K562 (cell line): ENCODE results near the gene EME1. TPM values are rescaled to one million over a fixed set of nuclear protein-coding genes. Genes with fewer than 3 reads are reported as not detected.

Experiments
- ATF4 ChIP-seq: fragments of 450-650 bp; formaldehyde crosslinking; IDR thresholded peaks from 2 replicates; pipeline ENCODE4 v1.4.0; 2022; ENCODE audit warnings: mild to moderate bottlenecking, moderate library complexity
- BMI1 ChIP-seq: fragments of 150-350 bp; IDR thresholded peaks from 2 replicates; pipeline ENCODE4 v1.6.1; 2014; ENCODE audit warnings: low read length
- BRD9 ChIP-seq: fragments of 450-650 bp; IDR thresholded peaks from 2 replicates; pipeline ENCODE4 v1.6.1; 2018; ENCODE audit warnings: low read depth; ENCODE audit not compliant: partially characterized antibody
- BRF1 ChIP-seq: IDR thresholded peaks from 3 replicates; pipeline ENCODE4 v1.6.1; 2011; ENCODE audit warnings: borderline replicate concordance, mild to moderate bottlenecking; ENCODE audit not compliant: insufficient read length; ENCODE audit errors: extremely low read depth
- CXXC5 ChIP-seq: fragments of 250-450 bp; sonication (Bioruptor Pico); IDR thresholded peaks from 2 replicates; pipeline ENCODE4 v1.8.0; 2022; ENCODE audit warnings: inconsistent platforms, mild to moderate bottlenecking, moderate library complexity
- ETS2 ChIP-seq: IDR thresholded peaks from 2 replicates; pipeline ENCODE4 v1.6.1; 2016; ENCODE audit warnings: borderline replicate concordance, missing genetic modification characterization, mild to moderate bottlenecking, moderate library complexity, missing compliant biosample characterization; ENCODE audit not compliant: poor library complexity, severe bottlenecking
- FOSL1 ChIP-seq: fragments of 200-800 bp; sonication (Bioruptor generic); conservative IDR thresholded peaks from 2 replicates; pipeline ENCODE4 v1.6.1; 2016; ENCODE audit warnings: missing genetic modification characterization, missing compliant biosample characterization
- HDGF ChIP-seq: fragments of 450-650 bp; IDR thresholded peaks from 2 replicates; pipeline ENCODE4 v1.6.1; 2016
- HEY1 ChIP-seq: fragments of 250-450 bp; sonication (Bioruptor Pico); IDR thresholded peaks from 2 replicates; pipeline ENCODE4 v1.5.0; 2020; ENCODE audit warnings: mild to moderate bottlenecking, moderate library complexity, borderline replicate concordance
- MAFK ChIP-seq: IDR thresholded peaks from 2 replicates; pipeline ENCODE4 v1.6.1; 2011; ENCODE audit warnings: low read length, improper control_type of control experiment
- MECOM ChIP-seq: fragments of 250-450 bp; sonication (Bioruptor Pico); IDR thresholded peaks from 2 replicates; pipeline ENCODE4 v1.8.0; 2022; ENCODE audit warnings: inconsistent platforms
- NKRF ChIP-seq: fragments of 450-650 bp; IDR thresholded peaks from 2 replicates; pipeline ENCODE4 v1.6.1; 2016; ENCODE audit warnings: borderline replicate concordance
- PHB ChIP-seq: fragments of 250-450 bp; sonication (Bioruptor Pico); IDR thresholded peaks from 2 replicates; pipeline ENCODE4 v1.5.0; 2021
- PHF20 ChIP-seq: fragments of 450-650 bp; IDR thresholded peaks from 2 replicates; pipeline ENCODE4 v1.6.1; 2018; ENCODE audit not compliant: partially characterized antibody
- POLR2AphosphoS2 ChIP-seq: IDR thresholded peaks from 2 replicates; pipeline ENCODE4 v1.6.1; 2012; ENCODE audit warnings: low read length, improper control_type of control experiment
- RAD51 ChIP-seq: fragments of 450-650 bp; IDR thresholded peaks from 2 replicates; pipeline ENCODE4 v1.7.1; 2016; ENCODE audit warnings: low read depth, mild to moderate bottlenecking, borderline replicate concordance
- RBM15 ChIP-seq: fragments of 200-400 bp; formaldehyde crosslinking; IDR thresholded peaks from 2 replicates; pipeline ENCODE4 v1.6.1; 2018; ENCODE audit warnings: mild to moderate bottlenecking, low read length, moderate library complexity; ENCODE audit not compliant: insufficient read depth
- SMARCA4 ChIP-seq: fragments of 450-650 bp; IDR thresholded peaks from 2 replicates; pipeline ENCODE4 v1.6.1; 2016
- SNAPC5 ChIP-seq: fragments of 250-450 bp; sonication (Bioruptor Pico); IDR thresholded peaks from 2 replicates; pipeline ENCODE4 v1.8.0; 2021; ENCODE audit warnings: moderate library complexity, mild to moderate bottlenecking, inconsistent platforms
- SPI1 ChIP-seq: IDR thresholded peaks from 2 replicates; pipeline ENCODE4 v1.6.1; 2011; ENCODE audit warnings: low read depth, low read length, control low read depth, borderline replicate concordance
- ZBTB1 ChIP-seq: sonication (generic); formaldehyde crosslinking; IDR thresholded peaks from 2 replicates; pipeline ENCODE4 v1.8.1; 2023; ENCODE audit warnings: missing genetic modification reagents, low read depth, mild to moderate bottlenecking, borderline replicate concordance
- ZC3H8 ChIP-seq: fragments of 450-650 bp; IDR thresholded peaks from 2 replicates; pipeline ENCODE4 v1.6.1; 2017
- ZNF175 ChIP-seq: fragments of 200-800 bp; sonication (Bioruptor generic); IDR thresholded peaks from 2 replicates; pipeline ENCODE4 v1.6.1; 2016; ENCODE audit warnings: low read depth, mild to moderate bottlenecking, missing genetic modification characterization, missing compliant biosample characterization
- ZNF277 ChIP-seq: fragments of 250-450 bp; sonication (Bioruptor Pico); IDR thresholded peaks from 2 replicates; pipeline ENCODE4 v1.8.0; 2022; ENCODE audit warnings: inconsistent platforms, mild to moderate bottlenecking, moderate library complexity, borderline replicate concordance
- ZNF408 ChIP-seq: fragments of 250-450 bp; sonication (Bioruptor Pico); IDR thresholded peaks from 2 replicates; pipeline ENCODE4 v1.4.0; 2020; ENCODE audit warnings: low read depth, mild to moderate bottlenecking, moderate library complexity
- ZNF764 ChIP-seq: fragments of 250-450 bp; sonication (Bioruptor Pico); IDR thresholded peaks from 2 replicates; pipeline ENCODE4 v1.4.0; 2020; ENCODE audit warnings: low read depth, mild to moderate bottlenecking, moderate library complexity
- polyA plus RNA-seq, 8 experiments: library from polyadenylated mRNA; depleted of rRNA in 4 of 8; stranded (reverse) in 5 of 8; unstranded in 3 of 8; fragments of >200 nt; fragmentation: Nextera tagmentation in 2 of 8; fragmentation: Illumina TruSeq in 1 of 8; extraction: Ambion mirVana in 2 of 8; extraction: Trizol in 1 of 8; gene quantifications; 2 replicates each; pipeline versions ENCODE4 v1.2.1 to v1.2.3, GENCODE V29; 2011 to 2014; ENCODE audit warnings: inconsistent platforms in 1 of 8, missing spikeins in 1 of 8
- total RNA-seq, 7 experiments: library from RNA; depleted of rRNA in 6 of 7; stranded (reverse); fragments of >200 nt in 6 of 7; fragmentation: Illumina TruSeq in 2 of 7; extraction: Trizol in 2 of 7; gene quantifications; 2 replicates each; pipeline versions ENCODE4 v1.2.1 to v1.2.3, GENCODE V29; 2011 to 2021; ENCODE audit warnings: low replicate concordance in 1 of 7

EME1 gene
- total and polyA plus RNA-seq, 9 of the 15 experiments (the other 6 are each of a cell fraction or from before 2014, with no cell fraction given), result 14.6 to 44.1 (median 24.0) TPM

GRCh38 chr17:50345432-50346312 lies 27.4 kb upstream of the EME1 start, which contains the start of gene XYLT2 (continued):
- no peak for TF ChIP-seq POLR2AphosphoS2
- no peak for TF ChIP-seq BRF1
- no peak for TF ChIP-seq RAD51
- TF ChIP-seq BMI1, result no peak
- no peak for TF ChIP-seq ZC3H8
- TF ChIP-seq HEY1, result no peak
- peak; percentile 64 for TF ChIP-seq PHF20
- no peak for TF ChIP-seq SMARCA4
- TF ChIP-seq SPI1, result no peak
- TF ChIP-seq ZNF175 (CRISPR knock-in tag), result peak; percentile 79; the same call in 1 of the 2 replicates
- TF ChIP-seq ZBTB1, result no peak
- no peak for TF ChIP-seq NKRF
- no peak for TF ChIP-seq ZNF764 (CRISPR knock-in tag)
- no peak for TF ChIP-seq BRD9
- no peak for TF ChIP-seq ZNF277
- TF ChIP-seq CXXC5 (CRISPR knock-in tag), result peak; percentile 78
- no peak for TF ChIP-seq RBM15
- no peak for TF ChIP-seq ATF4 (CRISPR knock-in tag)
- no peak for TF ChIP-seq MAFK
- TF ChIP-seq ETS2 (tag), result no peak
- no peak for TF ChIP-seq HDGF
- no peak for TF ChIP-seq ZNF408 (CRISPR knock-in tag)
- no peak for TF ChIP-seq SNAPC5
- TF ChIP-seq PHB, result no peak
- TF ChIP-seq MECOM (CRISPR knock-in tag), result no peak
- TF ChIP-seq FOSL1 (tag), result no peak
